ENCODE results near the gene AGFG2.

DNA sequence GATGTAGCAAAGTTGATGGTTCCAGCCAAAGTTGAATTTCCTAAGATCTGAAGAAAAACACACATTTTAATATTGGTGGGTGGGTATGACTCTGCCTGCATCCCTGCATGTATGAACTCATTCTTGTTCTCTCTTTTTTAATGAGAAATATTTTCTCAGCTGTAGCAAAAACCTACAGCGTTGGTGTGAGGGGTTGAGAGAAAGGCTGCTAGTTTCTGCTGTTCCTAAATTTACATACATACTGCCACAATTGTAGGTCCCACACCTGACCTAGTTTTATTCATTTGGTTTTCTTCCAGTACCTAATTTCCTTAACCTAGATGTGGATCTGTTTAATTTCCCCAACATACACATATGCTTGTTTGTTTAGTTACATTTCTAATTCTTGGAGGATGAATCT lies 4.6 kb downstream of the AGFG2 start:
- TF ChIP-seq, protein P1, sequence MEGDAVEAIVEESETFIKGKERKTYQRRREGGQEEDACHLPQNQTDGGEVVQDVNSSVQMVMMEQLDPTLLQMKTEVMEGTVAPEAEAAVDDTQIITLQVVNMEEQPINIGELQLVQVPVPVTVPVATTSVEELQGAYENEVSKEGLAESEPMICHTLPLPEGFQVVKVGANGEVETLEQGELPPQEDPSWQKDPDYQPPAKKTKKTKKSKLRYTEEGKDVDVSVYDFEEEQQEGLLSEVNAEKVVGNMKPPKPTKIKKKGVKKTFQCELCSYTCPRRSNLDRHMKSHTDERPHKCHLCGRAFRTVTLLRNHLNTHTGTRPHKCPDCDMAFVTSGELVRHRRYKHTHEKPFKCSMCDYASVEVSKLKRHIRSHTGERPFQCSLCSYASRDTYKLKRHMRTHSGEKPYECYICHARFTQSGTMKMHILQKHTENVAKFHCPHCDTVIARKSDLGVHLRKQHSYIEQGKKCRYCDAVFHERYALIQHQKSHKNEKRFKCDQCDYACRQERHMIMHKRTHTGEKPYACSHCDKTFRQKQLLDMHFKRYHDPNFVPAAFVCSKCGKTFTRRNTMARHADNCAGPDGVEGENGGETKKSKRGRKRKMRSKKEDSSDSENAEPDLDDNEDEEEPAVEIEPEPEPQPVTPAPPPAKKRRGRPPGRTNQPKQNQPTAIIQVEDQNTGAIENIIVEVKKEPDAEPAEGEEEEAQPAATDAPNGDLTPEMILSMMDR (tag by site-specific recombination; IDR thresholded peaks at IDR 0.05) = no peak
- TF ChIP-seq ZFP37 (tag by site-specific recombination; IDR thresholded peaks at IDR 0.05) = no peak
